GM21515 (cell line): ENCODE measurements around the gene THAP12.
"Not testable (repeated sequence)": the region's sequence is repeated elsewhere in the genome, so short reads cannot be mapped to it uniquely, and the experiment has no call there.

Experiments
- ATAC-seq: cut with Tn5 transposase; IDR thresholded peaks from one replicate; pipeline ENCODE4 v1.9.1; 2021; ENCODE audit not compliant: unreplicated experiment

The THAP12 gene, protein sequence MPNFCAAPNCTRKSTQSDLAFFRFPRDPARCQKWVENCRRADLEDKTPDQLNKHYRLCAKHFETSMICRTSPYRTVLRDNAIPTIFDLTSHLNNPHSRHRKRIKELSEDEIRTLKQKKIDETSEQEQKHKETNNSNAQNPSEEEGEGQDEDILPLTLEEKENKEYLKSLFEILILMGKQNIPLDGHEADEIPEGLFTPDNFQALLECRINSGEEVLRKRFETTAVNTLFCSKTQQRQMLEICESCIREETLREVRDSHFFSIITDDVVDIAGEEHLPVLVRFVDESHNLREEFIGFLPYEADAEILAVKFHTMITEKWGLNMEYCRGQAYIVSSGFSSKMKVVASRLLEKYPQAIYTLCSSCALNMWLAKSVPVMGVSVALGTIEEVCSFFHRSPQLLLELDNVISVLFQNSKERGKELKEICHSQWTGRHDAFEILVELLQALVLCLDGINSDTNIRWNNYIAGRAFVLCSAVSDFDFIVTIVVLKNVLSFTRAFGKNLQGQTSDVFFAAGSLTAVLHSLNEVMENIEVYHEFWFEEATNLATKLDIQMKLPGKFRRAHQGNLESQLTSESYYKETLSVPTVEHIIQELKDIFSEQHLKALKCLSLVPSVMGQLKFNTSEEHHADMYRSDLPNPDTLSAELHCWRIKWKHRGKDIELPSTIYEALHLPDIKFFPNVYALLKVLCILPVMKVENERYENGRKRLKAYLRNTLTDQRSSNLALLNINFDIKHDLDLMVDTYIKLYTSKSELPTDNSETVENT

DNA sequence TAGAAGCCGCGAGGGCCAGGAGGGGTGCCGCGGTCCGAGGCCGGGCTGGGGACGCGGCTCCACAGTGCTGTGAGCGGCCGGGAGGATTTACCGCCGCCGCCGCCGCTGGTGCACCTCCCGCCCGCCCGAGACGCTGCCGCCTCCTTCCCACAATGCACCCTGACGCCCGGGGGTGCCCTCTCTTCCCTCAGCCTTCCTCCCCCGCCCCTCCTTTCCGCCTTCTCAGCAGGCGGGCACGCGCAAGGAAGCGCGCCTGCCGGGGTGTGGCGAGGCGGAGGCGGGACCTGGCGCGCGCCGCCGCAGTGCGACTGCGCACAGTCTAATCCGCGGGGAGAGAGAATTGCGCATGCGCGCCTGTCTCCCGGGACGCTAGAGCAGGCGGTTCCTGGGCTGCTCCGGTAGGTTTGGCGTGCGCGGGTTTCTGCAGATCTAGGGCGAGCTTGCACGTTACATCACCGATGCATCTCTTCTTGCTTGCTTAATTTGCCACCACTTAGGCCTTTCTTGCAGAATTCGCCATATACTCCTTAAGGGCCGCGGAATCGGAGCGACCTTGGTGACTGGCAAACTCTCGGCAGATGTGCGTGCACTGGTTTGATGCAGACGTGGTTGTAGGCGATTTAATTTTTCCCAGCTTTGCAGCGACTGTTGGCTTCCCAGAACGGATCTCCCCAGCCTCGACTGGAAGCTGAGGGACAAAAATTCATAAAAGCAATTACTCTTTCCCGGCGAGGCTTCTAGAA is at the start of gene THAP12, which contains the start of gene GVQW3:
THAP12 (minus strand) TSS at position 156 of the 743 bp plus-strand sequence. CDS start 296 bp downstream, outside the sequence.
GVQW3 (plus strand) TSS at position 347 of the 743 bp plus-strand sequence. CDS start 506 bp downstream, outside the sequence.
- peak; percentile 83 for ATAC-seq

DNA sequence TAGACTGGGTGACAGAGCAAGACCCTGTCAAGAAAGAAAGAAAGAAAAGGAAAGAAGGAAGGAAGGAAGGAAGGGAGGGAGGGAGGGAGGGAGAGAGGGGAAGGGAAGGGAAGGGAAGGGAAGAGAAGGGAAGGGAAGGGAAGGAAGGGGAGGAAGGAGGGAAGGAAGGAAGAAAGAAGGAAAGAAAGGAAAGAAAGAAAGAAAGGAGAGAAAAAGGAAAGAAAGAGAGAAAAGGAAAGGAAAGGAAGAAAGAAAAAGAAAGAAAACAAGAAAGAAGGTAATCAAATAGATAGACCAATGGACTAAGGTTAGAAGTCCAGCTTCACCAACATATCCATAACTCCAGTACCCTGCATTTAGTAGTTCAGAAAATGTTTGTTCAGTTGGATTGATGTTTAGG is 45.7 kb upstream of the THAP12 start:
- ATAC-seq = no peak

- ATAC-seq = no peak
Measured at GRCh38 chr11:76424891-76425290, 44.0 kb upstream of the THAP12 start.

DNA sequence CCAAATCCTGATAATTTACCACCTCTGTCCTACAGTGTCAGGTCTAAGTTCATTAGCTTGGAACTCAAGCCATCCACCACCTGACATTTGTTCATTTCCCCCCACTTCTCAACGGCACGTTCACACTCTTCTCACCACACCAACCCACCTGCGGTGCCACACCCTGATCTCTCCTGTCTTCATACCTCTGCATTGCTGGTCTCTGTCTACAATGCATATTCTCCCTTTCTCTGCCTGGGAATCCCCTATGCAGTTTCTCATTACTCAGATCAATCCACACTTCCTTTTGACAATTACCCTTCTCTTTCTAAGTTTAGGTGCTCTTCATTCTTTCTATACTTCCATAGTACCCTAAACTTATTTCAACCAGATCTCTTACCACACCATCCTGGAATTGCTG is 43.4 kb upstream of the THAP12 start:
- ATAC-seq = peak; percentile 49

DNA sequence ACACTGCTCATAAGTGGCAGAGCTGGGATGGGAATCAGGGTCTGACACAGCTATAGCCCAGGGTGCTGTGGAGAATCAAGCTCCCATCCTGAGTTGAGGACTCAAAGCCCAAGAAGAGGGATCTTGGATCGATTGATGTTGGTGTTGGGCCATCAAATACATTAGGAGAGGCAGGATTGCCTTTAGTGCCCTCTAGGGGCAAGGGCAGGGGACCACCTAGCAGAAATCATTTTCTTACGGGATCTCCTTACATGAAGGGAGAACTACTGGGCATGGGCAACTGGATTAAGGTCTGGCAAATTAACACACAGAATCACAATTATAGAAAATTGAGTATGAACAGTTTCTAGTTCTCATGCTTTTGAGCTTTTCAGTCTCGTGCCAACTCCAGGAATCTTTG is 39.0 kb upstream of the THAP12 start:
- no peak for ATAC-seq

DNA sequence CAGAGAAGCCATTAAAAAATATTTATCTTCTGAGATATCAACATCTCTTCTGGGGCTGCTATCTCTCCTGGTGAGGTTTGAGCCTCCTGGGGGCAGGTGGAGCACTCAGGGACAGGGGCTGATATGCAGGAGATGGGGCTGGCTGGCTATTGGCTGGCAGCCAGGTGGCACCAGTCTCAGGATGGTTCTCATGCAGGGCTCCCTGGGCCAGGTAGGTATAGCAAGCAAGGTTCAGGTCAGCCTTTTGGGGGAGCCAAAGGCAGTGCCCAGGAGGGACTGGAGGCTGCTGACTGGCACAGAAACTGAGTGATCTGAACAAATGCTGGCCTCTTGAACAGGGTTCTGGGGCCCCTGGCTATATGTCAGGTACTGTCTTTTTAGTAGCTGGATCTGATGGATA is 34.1 kb upstream of the THAP12 start:
- no peak for ATAC-seq

DNA sequence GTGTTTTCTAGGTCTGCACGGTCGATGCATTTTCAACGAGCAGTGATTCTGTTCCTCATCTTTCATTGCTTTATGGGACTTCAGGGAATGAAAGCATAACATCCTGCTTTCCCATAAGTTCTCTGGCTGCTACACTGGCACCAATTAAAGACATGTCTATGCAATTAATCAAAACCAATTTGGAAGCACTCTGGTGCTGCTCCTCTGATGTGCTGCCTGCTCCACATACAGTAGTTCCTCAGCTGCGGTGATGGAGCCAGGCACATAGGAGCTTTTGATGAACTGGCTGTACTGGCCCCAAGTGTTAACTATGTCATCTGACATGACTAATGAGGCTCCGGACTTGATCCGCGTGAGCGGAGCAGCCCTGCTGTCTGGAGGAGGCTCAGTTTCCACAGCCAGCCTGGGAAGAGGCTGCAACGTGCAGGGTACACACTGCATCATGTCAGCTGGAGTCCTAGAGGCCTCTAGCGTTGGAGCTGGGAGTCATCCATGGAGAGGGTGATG is 30.0 kb upstream of the THAP12 start:
- no peak for ATAC-seq

DNA sequence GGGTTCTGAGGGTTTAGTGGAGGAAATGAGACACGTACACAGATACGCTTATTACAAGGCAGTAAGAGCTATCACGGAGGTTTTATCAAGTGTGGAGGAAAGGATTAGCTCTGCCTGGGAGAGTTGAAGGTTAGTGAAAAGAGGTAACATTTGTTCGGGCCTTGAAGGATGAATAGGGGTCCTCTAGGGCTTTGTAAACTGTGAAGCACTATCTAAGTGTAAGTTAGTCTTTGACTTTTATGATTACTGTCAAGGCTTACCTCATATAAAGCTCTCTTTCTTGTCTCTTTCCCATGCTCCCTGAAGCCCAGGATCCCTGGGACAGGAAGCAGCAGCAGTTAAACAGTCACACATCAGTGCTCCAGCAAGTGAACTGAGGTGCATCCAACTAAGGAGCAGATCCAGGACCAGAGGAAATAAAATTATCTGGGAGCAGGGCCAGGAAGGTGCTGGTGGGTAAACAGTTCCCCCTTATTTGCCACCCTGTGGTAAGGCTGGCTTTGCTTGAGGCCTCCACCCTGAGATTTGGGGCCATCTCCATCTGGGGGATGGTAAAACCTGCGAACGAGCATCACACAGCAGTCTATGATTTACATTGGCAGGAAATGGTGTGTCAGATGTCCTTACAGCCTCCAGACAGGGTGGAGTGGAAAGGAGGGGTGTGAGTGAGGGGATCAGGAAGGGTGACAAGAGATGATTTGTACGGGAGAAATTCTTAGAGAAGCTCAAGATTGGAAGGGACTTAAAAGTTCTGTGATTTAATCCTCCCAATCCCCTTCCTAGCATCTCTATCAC is 27.4 kb upstream of the THAP12 start:
- no peak for ATAC-seq

DNA sequence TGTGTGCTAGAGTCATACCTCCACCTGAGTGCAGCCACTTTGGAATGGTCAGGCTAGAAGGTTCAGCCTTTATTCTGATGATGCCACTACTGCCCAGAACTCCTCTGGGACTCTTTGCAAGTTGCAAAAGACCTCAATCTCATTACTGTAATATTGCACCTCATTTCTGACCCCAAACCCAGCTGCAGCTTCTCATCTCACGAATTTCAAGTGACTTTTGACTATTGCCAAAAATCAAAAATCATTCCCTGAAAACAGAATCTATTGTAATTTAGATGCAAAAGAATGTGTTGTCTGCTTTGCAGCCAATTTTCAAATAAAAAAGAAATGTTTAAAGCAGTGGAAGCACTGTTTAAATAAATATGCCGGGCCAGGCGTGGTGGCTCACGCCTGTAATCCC is 25.4 kb upstream of the THAP12 start:
- ATAC-seq = no peak

DNA sequence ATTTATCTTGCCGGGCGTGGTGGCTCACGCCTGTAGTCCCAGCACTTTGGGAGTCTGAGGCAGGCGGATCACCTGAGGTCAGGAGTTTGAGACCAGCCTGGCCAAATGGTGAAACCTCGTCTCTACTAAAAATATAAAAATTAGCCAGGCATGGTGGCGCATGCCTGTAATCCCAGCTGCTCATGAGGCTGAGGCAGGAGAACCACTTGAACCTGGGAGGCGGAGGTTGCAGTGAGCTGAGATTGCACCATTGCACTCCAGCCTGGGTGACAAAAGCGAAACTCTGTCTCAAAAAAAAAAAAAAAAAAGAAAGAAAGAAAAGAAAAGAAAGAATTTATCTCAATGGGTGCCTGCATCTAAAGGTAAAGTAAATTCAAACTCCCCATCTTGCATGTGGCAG is 20.6 kb upstream of the THAP12 start:
- not testable (repeated sequence) for ATAC-seq

DNA sequence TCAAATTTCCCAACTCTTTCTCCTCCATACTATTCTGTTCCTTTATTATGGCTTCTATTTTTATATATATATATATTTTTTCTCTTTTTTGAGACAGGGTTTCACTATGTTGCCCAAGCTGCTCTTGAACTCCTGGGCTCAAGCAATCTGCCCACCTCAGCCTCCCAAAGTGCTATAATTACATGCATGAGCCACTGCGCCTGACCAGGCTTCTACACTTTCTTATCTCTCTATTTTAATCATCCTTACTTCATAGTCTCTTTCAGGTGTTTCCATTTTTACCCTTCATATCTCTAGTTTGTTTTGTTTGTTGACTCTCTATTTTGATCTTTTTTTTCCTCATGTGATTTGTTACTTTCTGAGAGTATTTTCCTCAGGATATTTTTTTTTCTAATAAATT is 20.0 kb upstream of the THAP12 start:
- ATAC-seq = no peak

DNA sequence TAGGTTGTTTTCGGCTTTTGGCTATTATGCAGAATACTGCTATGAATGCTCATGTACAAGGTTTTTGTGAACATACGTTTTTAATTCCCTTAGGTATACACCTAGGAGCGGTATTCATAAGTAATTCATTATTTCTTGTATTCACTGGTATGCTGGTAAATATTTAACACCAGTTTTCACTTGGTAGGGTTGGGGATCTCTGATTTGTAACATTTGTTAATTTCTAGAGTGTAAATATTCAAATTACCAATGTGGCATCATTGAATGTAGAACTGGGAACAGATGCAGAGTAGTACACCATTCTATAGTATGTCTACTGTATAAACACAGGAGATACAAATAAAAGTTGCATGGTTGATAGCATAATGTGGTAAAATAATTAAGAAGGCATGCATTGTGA is 16.5 kb upstream of the THAP12 start:
- no peak for ATAC-seq

DNA sequence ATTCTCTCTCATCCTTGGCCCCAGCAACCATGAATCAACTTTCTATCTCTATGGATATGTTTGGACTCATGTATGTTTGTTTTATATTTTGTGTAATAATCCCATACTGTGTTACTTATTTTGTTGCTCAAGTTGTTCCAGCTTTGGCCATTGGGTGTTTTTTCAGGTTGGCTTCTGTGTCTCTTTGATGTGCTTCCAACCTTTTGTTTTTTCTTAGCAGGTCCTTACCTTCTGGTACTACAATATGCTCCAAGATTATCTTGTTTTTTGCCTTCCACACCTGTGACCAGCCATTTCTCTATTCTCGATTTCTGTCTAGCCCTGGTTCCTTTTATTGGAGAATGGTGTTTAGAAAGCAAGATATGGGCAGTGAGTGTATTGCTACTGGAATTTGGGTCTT is 14.4 kb upstream of the THAP12 start:
- ATAC-seq = no peak

- no peak for ATAC-seq
Measured at GRCh38 chr11:76394411-76394810, 13.5 kb upstream of the THAP12 start.

DNA sequence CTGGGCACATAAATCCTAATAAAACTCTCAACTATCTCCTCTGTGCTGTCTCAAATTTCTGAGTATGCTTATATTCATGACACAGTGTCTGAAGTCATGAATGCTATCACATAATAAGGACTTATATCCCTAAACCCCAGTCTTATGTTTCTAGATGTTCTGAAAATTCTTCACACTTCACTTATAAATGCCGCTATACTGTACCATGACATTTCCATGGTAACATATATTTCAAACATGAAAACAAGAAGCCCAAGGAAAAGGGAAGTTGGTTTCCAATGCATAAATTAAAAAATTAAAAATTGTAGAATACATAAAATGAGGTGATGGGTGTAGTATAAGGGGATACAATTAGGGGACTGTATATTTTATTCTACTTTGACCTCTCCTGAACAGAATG is 11.9 kb upstream of the THAP12 start:
- no peak for ATAC-seq

- no peak for ATAC-seq
Measured at GRCh38 chr11:76391811-76392475, 11.0 kb upstream of the THAP12 start.

DNA sequence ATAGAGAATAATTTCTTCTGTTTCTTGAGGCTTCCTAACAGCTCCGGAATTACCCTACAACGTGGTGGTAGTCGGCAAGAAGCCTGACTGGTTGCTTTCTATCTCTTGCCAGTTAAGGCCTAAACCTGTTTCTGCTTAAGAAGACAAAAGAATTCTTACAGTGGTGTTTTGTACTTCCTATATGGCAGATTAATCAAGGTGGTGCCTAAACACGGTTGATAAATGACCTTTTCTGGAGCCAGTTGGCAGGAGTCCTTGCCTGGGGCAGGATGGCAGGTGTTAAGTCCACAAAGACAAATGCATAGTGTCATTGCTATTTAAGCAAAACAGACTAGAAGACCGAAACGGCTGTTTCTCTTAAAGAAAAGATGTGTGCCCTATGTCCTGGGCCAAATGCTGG is 10.1 kb upstream of the THAP12 start:
- ATAC-seq = no peak

GRCh38 chr11:76388408-76388807 is 7.5 kb upstream of the THAP12 start:
- no peak for ATAC-seq

DNA sequence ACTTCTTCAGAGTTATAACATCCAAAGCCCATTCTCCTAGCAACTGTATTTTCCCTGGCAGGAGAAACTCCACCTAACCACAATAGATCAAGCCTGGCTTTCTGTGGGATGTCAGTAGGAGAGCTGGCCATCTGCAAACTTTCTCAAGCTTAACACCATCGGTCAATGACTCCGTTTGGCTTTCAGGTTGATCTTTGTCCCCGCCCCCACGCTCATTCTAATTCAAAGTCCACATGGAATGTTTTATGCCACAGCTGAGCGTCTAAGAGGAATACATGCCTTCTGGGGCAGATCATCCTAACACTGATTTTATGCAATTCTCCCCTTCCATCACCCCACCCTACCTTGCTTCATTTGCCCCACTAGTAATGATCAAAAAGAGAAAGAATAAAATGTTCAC is 5.0 kb upstream of the THAP12 start:
- ATAC-seq = no peak

DNA sequence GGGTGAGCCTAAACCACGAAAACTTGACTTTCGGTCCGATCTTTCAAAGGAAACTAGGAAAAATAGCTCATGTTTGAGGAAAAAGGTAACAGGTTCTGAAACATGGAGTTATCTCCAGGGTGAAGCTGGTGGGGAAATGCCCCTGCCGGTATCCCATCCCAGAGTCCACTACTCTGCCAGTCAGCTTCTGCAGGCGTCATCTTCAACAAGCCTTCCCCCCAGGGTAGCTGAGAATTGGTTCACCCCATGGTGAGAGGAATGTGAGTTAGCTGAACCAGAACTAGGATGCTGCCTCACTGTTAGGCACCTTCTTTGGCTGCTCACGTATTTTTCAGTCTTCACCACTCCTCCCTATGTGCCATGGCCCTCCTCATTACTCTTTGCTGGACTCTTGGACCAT is 1.3 kb upstream of the THAP12 start:
- ATAC-seq = no peak
